Kidney tubule cell (primary cell): ENCODE data around the gene NOM1.

Experiments
- DNase-seq: peaks from one replicate; pipeline ENCODE4 v3.0.0-alpha.2; 2018; ENCODE audit warnings: low spot score

NOM1 gene

DNA sequence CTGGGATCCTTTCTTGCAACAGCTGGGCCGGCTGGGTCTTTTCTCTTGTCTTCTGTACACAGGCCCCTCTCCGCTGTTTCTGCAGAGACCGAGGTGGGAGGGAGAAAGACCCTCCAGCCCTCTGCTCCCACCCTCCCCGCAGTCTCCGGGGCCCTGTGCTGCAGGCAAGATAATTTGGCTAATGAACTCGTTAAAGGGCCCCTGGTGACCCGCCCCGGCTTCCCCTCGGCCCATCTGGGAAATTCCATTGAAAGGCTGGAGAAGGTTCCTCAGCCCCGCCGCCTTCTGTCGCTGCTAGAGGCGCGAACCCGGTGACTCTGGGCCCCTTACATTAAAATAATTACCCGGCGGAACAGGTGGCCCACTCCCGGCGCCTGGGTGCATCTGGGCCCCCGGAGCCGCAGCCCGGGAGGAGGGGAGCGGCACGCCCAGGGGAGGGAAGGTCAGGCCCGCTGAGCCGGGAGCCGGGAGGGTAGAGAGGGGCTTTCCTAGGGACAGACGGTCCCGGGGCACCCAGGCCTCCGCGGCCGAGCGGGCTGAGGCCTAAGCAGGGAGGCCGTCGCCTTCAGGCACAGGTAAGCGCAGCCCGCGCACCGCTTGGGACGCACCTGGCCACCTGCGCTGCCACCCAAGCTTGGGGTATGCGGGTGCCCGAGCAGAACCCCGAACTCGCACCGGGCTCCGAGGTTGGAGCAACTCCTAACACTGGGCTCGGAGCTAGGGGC is 68.3 kb downstream of the NOM1 start:
- no peak for DNase-seq

DNA sequence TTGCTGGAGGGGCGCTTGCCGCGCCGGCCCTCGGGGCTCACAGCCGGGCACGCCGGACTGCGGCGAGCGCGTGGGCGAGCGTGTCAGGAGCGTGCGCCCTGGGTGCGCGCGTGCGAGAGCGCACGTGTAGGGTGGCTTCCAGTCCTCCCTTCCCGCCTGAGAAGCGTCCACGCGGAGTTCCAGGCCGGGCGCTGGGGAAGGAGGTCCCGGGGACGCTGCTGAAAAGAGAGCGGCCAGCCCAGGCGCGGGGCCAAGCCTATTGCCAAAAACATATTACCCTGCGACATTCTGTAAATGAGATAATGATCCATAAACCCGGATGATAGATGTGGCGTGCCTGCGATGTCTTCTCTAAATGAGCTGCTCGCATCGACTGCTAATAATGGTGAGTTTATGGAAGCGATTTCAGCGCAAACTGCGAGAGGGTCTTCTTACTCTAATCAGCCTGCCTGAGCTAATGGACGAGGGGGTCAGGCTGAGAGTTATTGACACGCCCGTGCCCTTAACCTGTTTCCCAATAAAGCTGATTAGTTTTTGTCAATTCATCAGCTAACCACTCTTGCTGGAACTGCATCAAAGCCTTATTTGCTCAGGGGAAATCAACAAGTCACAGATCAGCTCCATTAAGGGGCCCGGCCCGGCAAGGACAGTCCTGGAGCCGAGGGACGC is 69.0 kb downstream of the NOM1 start:
- no peak for DNase-seq

DNA sequence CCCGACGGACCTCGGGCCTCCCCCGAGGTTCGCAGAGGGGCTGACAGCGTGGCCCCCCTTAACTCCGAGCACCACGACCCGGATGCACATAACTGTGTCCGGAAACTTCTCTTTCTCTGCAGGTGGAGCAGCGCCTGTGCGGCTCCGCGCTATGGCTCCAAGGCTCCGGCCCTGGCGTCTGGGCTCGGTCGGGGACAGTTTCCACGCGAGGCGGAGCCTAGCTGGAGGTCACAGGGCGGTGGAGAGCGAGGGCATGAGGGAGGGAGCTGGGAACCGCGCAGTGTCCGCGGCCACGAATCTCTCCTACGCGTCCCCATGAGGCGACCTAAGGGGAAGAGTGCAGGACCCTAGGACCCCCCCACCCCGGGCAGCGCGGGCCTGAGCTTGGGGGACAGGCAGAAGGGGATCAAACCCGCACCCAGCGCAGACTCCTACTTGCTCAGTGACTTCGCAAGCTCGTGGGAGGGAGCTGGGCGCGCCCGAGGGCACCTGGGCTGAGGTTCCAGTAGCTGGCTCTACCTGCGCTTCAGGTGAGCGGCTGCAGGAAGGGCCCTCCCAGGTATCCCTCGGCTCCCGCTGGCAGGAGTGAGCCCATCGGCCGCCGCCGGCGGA is 69.6 kb downstream of the NOM1 start:
- no peak for DNase-seq

DNA sequence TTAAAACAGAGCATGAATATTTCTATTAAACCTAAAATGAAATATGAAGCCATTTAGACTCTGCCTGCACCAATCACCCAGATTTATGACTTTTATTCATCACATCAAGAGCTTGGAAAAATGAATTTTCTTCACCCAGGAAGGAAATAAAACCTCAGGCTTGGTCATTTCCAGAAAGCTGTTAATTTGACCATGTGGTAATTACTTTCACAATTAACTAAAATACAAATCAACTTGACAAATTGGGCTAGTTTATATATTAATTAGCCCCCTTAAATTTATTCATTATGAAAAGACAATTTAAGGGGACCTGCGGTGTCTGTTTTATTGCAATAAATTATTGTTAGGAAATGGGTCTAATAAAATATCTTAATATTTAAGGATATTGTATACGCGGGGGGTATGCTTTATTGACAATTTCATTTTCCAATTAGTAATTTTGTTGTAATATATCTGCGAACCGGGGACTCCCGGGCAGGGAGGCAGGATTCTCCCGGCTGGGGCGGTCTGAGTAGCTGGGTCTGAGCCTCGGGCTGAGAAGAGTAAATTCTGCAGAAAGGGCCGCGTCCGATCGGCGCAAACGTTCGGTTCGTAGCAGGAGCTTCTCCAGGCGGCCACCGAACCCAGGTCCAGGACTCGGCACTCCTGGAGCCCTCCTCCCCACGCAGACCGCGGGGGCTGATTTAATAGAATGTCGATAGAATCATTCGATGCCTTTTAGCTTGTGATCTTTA is 70.4 kb downstream of the NOM1 start:
- DNase-seq = no peak

DNA sequence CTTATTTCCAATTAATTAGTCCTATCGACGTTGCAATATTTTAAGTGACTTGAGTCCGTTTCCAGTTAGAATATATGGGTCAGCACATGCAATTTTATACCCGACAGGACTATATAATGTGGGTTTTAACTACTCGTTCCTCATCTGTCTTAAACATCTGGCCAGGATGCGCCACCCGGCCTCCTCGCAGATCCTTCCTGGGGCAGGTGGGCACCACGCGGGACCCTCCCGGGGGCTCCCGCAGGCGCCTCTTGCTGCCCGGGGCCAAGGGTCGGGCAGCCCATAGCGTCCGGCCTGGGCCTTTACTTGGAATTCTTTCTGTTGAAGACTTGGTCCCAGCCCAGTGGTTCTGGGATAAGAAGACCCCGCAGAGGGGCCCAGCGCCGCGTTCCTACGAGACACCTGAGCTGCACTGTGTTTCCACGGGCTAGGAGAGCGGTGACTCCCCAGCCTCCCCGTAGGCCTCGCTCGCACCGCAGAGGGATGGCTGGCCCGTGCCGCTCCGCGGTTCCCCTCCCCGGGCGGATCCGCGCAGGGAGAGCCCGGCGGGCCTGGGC is 71.1 kb downstream of the NOM1 start:
- DNase-seq = no peak

DNA sequence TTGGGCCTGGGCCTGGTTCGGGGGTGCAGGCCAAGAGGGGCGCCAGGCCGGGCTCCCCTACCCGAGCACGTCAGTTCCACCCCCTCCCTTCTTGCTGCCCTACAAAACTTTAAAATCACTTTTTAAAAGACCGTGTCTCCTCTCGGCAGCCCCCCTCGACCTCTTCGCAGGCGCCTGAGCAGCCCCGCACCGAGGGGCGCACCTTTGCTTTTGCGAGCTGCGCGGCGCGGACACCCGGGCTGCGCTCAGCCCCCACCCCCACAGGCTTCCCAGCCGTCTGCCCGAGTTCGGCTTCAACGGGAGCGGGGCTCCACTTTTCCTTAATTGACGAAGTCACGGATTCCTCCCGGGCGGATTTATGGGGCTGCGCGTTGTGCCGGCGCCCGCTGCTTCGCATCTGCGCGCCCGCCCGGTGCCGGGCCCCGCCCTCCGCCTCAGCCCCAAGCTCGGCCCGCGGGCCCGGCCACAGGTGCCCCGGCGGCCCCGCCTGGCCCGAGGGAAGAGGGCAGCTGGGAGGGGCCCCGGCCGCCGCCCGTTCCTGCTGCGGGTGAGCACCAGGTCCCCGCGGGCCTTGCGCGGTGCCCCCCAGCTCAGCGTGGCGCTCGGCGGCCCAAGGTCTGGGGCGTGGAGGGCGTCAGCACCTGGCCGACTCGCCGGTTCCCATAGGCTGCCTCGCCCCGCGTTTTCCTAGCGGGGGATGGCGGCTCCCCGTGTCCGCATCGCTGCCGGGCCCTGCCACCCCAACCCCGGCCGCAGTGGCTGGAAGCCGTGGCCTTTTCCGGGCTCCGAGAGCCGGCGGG is 71.8 kb downstream of the NOM1 start:
- DNase-seq = no peak

DNA sequence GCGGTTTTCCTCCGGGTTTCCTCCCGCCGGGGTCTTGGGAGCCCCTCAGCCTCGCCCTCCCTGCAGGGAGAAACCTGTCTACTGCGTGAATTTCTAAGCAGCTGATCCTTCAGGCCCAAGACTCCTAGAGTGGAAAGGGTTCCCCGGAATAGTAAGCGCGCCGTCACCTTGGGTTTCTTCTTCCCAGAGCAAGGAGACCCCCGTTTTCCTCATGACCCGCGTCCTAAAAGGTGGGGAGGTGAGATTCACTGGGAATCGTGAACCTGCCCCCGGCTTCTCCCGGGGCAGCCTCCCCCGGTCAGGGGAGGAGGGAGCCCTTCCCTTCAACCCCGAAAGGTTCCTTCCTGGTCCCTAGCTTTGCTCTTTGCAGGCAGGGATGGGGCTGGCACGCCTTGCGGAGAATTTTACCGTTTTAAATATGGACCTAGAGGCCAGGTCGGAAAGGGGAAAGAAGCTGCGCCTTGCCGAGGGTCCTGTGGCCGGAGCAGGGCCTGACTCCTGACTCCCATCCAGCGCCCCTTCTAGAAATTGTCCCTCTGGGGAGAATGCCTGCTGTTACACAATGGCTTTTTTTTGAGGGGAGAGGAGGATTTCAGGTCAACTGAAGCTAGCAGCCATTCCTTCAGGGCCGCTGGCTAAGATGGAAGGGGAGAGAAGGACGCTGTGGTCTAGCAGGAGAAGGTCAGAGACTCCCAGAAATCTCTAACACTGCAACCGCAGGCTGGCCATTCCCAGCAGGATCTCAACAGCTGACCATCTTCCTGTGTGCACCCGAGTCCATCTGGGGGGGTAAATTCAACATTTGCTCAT is 72.6 kb downstream of the NOM1 start:
- DNase-seq = no peak
